ENCODE data around the gene HESX1. TPM values are rescaled to one million over a fixed set of nuclear protein-coding genes. Genes with fewer than 3 reads are reported as not detected.

HESX1 gene
- 0.17 TPM in 1 of 2 replicates, not detected in the other for total RNA-seq (2014; rRNA removed)
- polyA plus RNA-seq (2012), result not detected

- DNase-seq (ENCODE audit: low read depth), result no peak
Observed at GRCh38 chr3:57199895-57200297, at the start of gene HESX1. Gene HESX1, minus strand, starts transcription at chr3:57199978. Its CDS starts 60 bp downstream, at chr3:57199918.

GRCh38 chr3:57244946-57245345 lies 45.2 kb upstream of the HESX1 start:
- DNase-seq (ENCODE audit: low read depth), result no peak

- no peak for DNase-seq (ENCODE audit: low read depth)
Observed at GRCh38 chr3:57234613-57235575, 35.1 kb upstream of the HESX1 start.

GRCh38 chr3:57233799-57234198 lies 34.0 kb upstream of the HESX1 start:
- no peak for DNase-seq (ENCODE audit: low read depth)

- no peak for DNase-seq (ENCODE audit: low read depth)
Observed at GRCh38 chr3:57230006-57230405, 30.2 kb upstream of the HESX1 start.

- DNase-seq (ENCODE audit: low read depth), result peak; percentile 45
Observed at GRCh38 chr3:57227930-57228751, 28.4 kb upstream of the HESX1 start.

GRCh38 chr3:57227204-57227929 lies 27.6 kb upstream of the HESX1 start, which contains the start of gene APPL1:
Gene APPL1, plus strand, starts transcription at chr3:57227729. Its CDS starts 155 bp downstream, at chr3:57227884.
- DNase-seq (ENCODE audit: low read depth), result peak; percentile 86

GRCh38 chr3:57226176-57226575 lies 26.4 kb upstream of the HESX1 start:
- DNase-seq (ENCODE audit: low read depth), result no peak

- DNase-seq (ENCODE audit: low read depth), result no peak
Observed at GRCh38 chr3:57224856-57225255, 25.1 kb upstream of the HESX1 start.

- peak; percentile 26 for DNase-seq (ENCODE audit: low read depth)
Observed at GRCh38 chr3:57221883-57222282, 22.1 kb upstream of the HESX1 start.

GRCh38 chr3:57206423-57206822 lies 6.6 kb upstream of the HESX1 start:
- no peak for DNase-seq (ENCODE audit: low read depth)

GRCh38 chr3:57194641-57195040 lies 5.1 kb downstream of the HESX1 start:
- no peak for DNase-seq (ENCODE audit: low read depth)

- DNase-seq (ENCODE audit: low read depth), result no peak
Observed at GRCh38 chr3:57192028-57192427, 7.8 kb downstream of the HESX1 start.

- DNase-seq (ENCODE audit: low read depth), result no peak
Observed at GRCh38 chr3:57184526-57184925, 15.3 kb downstream of the HESX1 start.

- DNase-seq (ENCODE audit: low read depth), result peak; percentile 33
Observed at GRCh38 chr3:57179580-57180410, 20.0 kb downstream of the HESX1 start.

GRCh38 chr3:57176045-57176444 lies 23.7 kb downstream of the HESX1 start:
- DNase-seq (ENCODE audit: low read depth), result no peak

- no peak for DNase-seq (ENCODE audit: low read depth)
Observed at GRCh38 chr3:57173687-57174086, 26.1 kb downstream of the HESX1 start.

GRCh38 chr3:57170946-57171345 lies 28.8 kb downstream of the HESX1 start:
- no peak for DNase-seq (ENCODE audit: low read depth)

GRCh38 chr3:57169872-57170623 lies 29.7 kb downstream of the HESX1 start:
- DNase-seq (ENCODE audit: low read depth), result peak; percentile 32

- DNase-seq (ENCODE audit: low read depth), result no peak
Observed at GRCh38 chr3:57169108-57169507, 30.7 kb downstream of the HESX1 start.

All from LHCN-M2 (cell line).